NCI-H2081 treated with DMSO at 0.1 percent for 48 hours (cell line): ENCODE results near the gene ERVFRD-1.

Experiments
- DNase-seq: peaks from one replicate; lab custom pipeline; 2025; lab: John Stamatoyannopoulos, UW

Gene ERVFRD-1

GRCh38 chr6:11110921-11111768, at the start of gene ERVFRD-1:
Gene ERVFRD-1, minus strand, starts transcription at chr6:11111725. Its CDS starts 6,415 bp downstream, at chr6:11105310.
- DNase-seq, result no peak

- DNase-seq, result no peak
Measured at GRCh38 chr6:11160199-11160598, 48.7 kb upstream of the ERVFRD-1 start.

- no peak for DNase-seq
Measured at GRCh38 chr6:11155589-11155988, 44.1 kb upstream of the ERVFRD-1 start.

GRCh38 chr6:11153447-11153846, 41.9 kb upstream of the ERVFRD-1 start:
- DNase-seq, result no peak

GRCh38 chr6:11152581-11152980, 41.1 kb upstream of the ERVFRD-1 start:
- no peak for DNase-seq

- no peak for DNase-seq
Measured at GRCh38 chr6:11151488-11151887, 40.0 kb upstream of the ERVFRD-1 start.

GRCh38 chr6:11149551-11149950, 38.0 kb upstream of the ERVFRD-1 start:
- DNase-seq, result no peak

- no peak for DNase-seq
Measured at GRCh38 chr6:11146117-11146826, 34.7 kb upstream of the ERVFRD-1 start.

GRCh38 chr6:11144393-11144851, 32.9 kb upstream of the ERVFRD-1 start:
- peak; percentile 2 for DNase-seq

GRCh38 chr6:11143394-11144371, 32.2 kb upstream of the ERVFRD-1 start:
- DNase-seq, result no peak

- DNase-seq, result no peak
Measured at GRCh38 chr6:11142296-11143027, 30.9 kb upstream of the ERVFRD-1 start.

GRCh38 chr6:11141295-11141694, 29.8 kb upstream of the ERVFRD-1 start:
- no peak for DNase-seq

GRCh38 chr6:11140056-11140455, 28.5 kb upstream of the ERVFRD-1 start:
- no peak for DNase-seq

GRCh38 chr6:11139051-11139960, 27.8 kb upstream of the ERVFRD-1 start:
- DNase-seq, result no peak

- DNase-seq, result no peak
Measured at GRCh38 chr6:11136809-11137208, 25.3 kb upstream of the ERVFRD-1 start.

GRCh38 chr6:11133281-11133680, 21.8 kb upstream of the ERVFRD-1 start:
- no peak for DNase-seq

GRCh38 chr6:11132194-11132888, 20.8 kb upstream of the ERVFRD-1 start:
- no peak for DNase-seq

GRCh38 chr6:11130605-11131004, 19.1 kb upstream of the ERVFRD-1 start:
- DNase-seq, result no peak

- DNase-seq, result no peak
Measured at GRCh38 chr6:11129908-11130565, 18.5 kb upstream of the ERVFRD-1 start.
